Measurements from ENCODE around the gene SH3BP1.

SH3BP1 gene

DNA sequence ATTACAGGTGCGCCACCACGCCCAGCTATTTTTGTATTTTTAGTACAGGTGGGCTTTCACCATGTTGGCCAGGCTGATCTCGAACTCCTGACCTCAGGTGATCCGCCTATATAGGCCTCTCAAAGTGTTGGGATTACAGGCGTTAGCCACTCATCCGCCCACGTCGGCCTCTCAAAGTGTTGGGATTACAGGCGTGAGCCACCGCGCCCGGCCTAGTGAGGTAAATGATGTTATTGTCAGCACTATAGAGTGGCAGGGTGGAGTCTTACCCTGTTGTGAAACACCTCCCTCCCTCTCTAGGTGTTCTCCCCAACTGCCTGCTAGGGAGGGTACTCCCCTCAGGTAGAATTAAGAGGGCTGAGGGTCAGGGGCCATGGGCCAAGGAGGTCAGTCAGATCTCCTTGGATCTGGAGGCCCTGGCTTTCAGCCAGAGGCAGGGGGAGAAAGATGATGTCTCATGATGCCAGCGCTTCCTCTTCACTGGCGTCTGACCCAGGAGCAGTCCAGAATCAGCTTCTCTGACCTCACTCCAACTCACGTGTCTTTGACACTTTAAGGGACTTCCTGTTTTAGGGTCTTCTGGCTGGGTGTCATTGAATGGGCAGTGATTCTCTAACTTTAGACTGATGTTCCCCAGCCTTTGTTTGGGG lies 28.9 kb upstream of the SH3BP1 start:
- TF ChIP-seq, protein P1, sequence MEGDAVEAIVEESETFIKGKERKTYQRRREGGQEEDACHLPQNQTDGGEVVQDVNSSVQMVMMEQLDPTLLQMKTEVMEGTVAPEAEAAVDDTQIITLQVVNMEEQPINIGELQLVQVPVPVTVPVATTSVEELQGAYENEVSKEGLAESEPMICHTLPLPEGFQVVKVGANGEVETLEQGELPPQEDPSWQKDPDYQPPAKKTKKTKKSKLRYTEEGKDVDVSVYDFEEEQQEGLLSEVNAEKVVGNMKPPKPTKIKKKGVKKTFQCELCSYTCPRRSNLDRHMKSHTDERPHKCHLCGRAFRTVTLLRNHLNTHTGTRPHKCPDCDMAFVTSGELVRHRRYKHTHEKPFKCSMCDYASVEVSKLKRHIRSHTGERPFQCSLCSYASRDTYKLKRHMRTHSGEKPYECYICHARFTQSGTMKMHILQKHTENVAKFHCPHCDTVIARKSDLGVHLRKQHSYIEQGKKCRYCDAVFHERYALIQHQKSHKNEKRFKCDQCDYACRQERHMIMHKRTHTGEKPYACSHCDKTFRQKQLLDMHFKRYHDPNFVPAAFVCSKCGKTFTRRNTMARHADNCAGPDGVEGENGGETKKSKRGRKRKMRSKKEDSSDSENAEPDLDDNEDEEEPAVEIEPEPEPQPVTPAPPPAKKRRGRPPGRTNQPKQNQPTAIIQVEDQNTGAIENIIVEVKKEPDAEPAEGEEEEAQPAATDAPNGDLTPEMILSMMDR (IDR thresholded peaks at IDR 0.05), result no peak
- no peak for TF ChIP-seq ZFX (IDR thresholded peaks at IDR 0.05; ENCODE audit: borderline replicate concordance)
- peak overlapping the region; percentile 98 for H3K27ac ChIP-seq

DNA sequence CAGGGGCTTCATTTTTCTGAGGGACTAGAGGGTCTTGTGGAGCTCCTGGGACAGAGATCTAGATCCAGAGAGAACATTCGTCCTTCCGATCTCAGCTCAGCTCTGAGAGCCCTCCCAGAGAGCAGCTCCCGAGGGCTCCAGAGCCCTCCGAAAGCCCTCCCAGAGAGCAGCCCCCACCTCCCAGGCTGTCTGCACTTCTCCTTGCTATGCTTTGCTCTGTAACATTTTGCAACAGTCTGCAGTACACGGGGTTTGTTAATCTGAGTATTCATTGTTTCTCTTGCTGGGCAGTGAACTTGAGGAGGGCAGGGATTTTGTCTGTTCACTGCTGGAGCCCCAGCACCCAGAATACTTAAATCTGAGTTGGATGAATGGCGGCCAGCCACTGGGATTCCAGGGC lies 28.3 kb upstream of the SH3BP1 start:
- H3K27ac ChIP-seq, result no peak overlapping the region
- TF ChIP-seq, protein P1 (IDR thresholded peaks at IDR 0.05), result no peak
- no peak for TF ChIP-seq ZFX (IDR thresholded peaks at IDR 0.05; ENCODE audit: borderline replicate concordance)

DNA sequence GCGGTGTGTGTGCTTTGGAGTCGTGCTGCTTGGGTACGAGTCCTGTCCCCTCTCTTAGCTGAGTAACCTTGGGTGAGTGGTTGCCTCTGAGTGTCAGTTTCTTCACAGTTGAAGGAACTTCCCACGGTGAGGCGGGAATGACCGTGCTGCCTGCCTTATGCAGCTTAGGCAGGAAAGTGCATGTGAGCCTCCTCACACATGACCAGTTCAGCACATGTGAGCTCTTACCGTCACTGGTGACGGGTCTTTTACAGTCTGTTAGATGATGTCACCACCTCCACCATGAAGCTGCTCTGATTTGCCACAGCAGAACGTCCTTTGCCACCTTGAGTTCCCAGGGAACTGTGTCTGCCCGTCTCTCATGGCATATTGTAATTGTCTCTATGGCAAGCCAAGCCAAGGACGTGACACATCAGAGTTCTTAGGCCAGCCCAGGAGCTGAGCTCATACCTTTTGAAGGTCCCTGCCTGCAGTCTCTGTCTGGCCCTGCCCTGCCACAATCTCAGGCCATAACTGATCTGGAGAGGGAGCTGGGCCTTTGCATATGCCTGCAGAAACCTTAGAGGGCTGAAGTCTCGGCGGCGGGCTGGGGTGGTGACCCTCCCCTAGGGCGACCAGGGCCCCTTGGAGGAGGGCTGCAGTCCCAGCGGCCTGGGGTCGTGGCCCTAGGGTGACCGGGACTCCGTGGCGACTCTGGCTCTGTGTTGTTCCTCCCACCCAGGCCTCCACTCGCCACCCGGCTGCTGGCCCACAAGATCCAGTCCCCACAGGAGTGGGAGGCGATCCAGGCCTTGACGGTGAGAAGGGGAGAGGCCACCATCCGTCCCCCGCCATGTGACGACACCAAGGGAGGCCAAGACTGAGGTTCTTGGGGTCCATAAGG lies 23.0 kb upstream of the SH3BP1 start:
- H3K27ac ChIP-seq, result no peak overlapping the region
- TF ChIP-seq, protein P1 (IDR thresholded peaks at IDR 0.05), result no peak
- no peak for TF ChIP-seq ZFX (IDR thresholded peaks at IDR 0.05; ENCODE audit: borderline replicate concordance)

DNA sequence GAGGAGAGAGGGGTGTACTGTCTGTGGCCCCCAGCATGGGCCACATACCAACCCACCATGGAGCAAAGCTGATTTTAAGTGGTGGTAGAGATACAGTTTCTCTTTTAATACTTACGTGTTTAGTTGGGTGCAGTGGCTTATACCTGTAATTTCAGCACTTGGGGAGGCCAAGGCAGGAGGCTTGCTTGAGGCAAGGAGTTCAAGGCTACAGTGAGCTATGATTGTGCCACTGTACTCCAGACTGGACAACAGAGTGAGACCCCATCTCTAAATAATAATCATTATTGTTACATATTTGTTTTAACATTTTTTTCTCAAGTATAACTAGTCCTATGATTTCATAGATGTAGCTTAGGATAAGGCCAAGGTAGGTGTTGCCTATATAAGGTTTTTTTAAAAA lies 22.0 kb upstream of the SH3BP1 start:
- H3K27ac ChIP-seq, result no peak overlapping the region

DNA sequence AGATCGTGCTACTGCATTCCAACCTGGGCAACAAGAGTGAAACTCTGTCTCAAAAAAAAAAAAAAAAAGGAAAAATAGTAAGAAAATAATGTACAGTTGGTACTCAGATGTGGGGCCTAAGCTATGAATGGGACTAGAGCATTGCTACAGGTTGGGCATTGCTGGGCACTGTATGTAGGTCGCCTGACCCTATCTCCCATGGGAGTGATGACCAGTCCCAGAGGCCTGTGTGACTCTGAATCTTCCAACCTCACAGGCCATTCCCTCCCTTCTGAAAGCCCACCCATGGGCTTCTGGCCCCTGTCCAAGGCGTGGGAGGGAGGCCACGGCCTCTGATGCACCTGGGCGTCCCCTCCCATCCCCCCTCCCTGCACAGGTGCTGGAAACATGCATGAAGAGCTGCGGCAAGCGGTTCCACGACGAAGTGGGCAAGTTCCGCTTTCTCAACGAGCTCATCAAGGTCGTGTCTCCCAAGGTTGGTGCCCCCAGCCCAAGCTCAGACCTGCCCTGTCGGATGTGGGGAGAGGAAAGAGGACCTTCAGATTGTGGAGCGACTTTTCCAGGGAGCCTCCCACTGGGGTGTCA lies 21.3 kb upstream of the SH3BP1 start:
- H3K27ac ChIP-seq, result no peak overlapping the region
- TF ChIP-seq, protein P1 (IDR thresholded peaks at IDR 0.05), result no peak
- TF ChIP-seq ZFX (IDR thresholded peaks at IDR 0.05; ENCODE audit: borderline replicate concordance), result no peak

More for the DNA sequence above, 22.0 kb upstream of the SH3BP1 start:
- TF ChIP-seq ZFX (IDR thresholded peaks at IDR 0.05; ENCODE audit: borderline replicate concordance), result no peak
- TF ChIP-seq, protein P1 (IDR thresholded peaks at IDR 0.05), result no peak

DNA sequence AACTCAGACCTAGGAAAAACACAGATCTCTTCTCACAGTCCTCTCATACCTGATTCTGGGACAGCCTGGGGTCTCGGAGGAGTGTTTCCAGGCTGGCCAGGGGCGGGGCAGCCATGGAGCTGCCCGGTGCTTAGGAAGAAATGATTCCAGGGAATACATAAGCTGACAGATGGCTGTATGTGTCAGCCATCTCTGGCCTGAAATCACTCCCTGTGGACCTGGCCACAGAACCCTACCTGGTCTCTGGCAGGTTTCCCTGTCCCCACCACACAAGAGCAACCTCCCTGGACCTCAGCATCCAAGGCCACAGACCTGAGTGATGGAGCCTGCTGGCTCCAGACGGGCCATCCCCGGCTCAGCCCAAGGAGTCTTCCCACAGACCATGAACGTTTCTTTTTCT lies 20.8 kb upstream of the SH3BP1 start:
- no peak overlapping the region for H3K27ac ChIP-seq
- TF ChIP-seq, protein P1 (IDR thresholded peaks at IDR 0.05), result no peak
- no peak for TF ChIP-seq ZFX (IDR thresholded peaks at IDR 0.05; ENCODE audit: borderline replicate concordance)

Data from 22Rv1 (cell line).